BE2C (cell line): ENCODE data around the gene PHACTR1.

Experiments
- DNase-seq: peaks from one replicate; pipeline ENCODE4 v3.0.0-alpha.2; 2020
- H3K27me3 ChIP-seq: fragments of 250-450 bp; sonication (Bioruptor Pico); 2 replicates; pipeline ENCODE4 v1.5.1; 2020; ENCODE audit warnings: mild to moderate bottlenecking
- H3K36me3 ChIP-seq: fragments of 250-450 bp; sonication (Bioruptor Pico); 2 replicates; pipeline ENCODE4 v1.5.1; 2020; ENCODE audit warnings: mild to moderate bottlenecking
- H3K4me1 ChIP-seq: fragments of 250-450 bp; sonication (Bioruptor Pico); 2 replicates; pipeline ENCODE4 v1.5.1; 2020
- H3K4me3 ChIP-seq: 2 replicates; pipeline ENCODE4 v1.5.1; 2011; ENCODE audit warnings: low read depth, low read length
- H3K9me3 ChIP-seq: fragments of 250-450 bp; sonication (Bioruptor Pico); 2 replicates; pipeline ENCODE4 v1.5.1; 2020
- TF ChIP-seq, protein P1 (sequence below): IDR thresholded peaks from 2 replicates; pipeline ENCODE4 v1.5.1; 2012; ENCODE audit warnings: mild to moderate bottlenecking, low read depth, low read length

Gene PHACTR1

GRCh38 chr6:12849809-12850198, 133.2 kb downstream of the PHACTR1 start:
- TF ChIP-seq, protein P1, sequence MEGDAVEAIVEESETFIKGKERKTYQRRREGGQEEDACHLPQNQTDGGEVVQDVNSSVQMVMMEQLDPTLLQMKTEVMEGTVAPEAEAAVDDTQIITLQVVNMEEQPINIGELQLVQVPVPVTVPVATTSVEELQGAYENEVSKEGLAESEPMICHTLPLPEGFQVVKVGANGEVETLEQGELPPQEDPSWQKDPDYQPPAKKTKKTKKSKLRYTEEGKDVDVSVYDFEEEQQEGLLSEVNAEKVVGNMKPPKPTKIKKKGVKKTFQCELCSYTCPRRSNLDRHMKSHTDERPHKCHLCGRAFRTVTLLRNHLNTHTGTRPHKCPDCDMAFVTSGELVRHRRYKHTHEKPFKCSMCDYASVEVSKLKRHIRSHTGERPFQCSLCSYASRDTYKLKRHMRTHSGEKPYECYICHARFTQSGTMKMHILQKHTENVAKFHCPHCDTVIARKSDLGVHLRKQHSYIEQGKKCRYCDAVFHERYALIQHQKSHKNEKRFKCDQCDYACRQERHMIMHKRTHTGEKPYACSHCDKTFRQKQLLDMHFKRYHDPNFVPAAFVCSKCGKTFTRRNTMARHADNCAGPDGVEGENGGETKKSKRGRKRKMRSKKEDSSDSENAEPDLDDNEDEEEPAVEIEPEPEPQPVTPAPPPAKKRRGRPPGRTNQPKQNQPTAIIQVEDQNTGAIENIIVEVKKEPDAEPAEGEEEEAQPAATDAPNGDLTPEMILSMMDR: no peak
- Histone ChIP-seq H3K36me3 (no peaks in the 10 kb centered on the region), H3K4me1 (no peaks in the 10 kb centered on the region), H3K27me3 (no peaks in the 10 kb centered on the region), H3K4me3 (no peak overlapping the region), H3K9me3 (no peaks in the 10 kb centered on the region)
- no peak for DNase-seq

GRCh38 chr6:12851123-12851695, 134.6 kb downstream of the PHACTR1 start:
- H3K36me3 ChIP-seq: no peaks in the 10 kb centered on the region
- no peak for DNase-seq
- no peaks in the 10 kb centered on the region for H3K27me3 ChIP-seq
- no peaks in the 10 kb centered on the region for H3K4me1 ChIP-seq
- H3K4me3 ChIP-seq: no peak overlapping the region
- TF ChIP-seq, protein P1: no peak
- H3K9me3 ChIP-seq: no peaks in the 10 kb centered on the region

DNA sequence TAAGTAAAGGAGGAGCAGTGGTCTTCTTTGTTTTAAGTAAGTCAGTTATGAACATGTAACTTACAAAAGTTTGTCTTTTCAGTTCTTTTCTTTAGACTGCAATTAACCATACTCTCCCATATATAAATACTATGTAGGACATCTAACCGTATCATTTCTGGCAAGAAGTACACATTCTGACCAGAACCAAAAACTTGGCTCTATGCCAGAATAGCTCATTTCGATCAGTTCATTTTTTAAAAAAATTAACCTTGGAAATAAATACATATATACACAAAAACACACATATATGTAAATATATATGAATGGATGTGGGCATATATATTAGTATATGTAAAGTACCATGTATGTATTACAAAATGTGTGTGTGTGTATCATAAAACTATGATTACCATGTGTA, 145.0 kb downstream of the PHACTR1 start:
- no peak for DNase-seq
- H3K4me1 ChIP-seq: no peaks in the 10 kb centered on the region
- H3K4me3 ChIP-seq: no peak overlapping the region
- TF ChIP-seq, protein P1: no peak
- no peaks in the 10 kb centered on the region; the same call in 1 of the 2 replicates for H3K9me3 ChIP-seq
- no peaks in the 10 kb centered on the region for H3K27me3 ChIP-seq
- H3K36me3 ChIP-seq: no peaks in the 10 kb centered on the region

DNA sequence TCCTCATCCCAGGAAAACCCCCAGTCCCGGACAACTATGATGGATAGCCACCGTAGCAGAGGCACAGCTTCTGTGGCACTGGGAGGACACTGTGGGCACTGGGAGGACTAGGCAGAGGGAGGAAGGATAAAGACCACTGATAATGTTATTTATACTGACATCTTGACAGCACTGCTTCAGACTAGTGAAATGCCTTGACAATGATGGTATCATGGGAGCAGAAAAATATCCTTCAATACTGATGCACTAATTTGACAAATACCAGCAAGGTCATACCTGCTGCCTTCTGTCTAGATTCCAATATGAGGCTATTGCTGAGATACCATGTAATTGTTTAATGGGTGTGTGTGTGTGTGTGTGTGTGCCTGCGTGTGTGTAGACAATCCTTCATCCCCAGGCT, 148.6 kb downstream of the PHACTR1 start:
- no peak for DNase-seq
- no peaks in the 10 kb centered on the region for H3K4me1 ChIP-seq
- no peaks in the 10 kb centered on the region for H3K36me3 ChIP-seq
- H3K9me3 ChIP-seq: no peaks in the 10 kb centered on the region; the same call in 1 of the 2 replicates
- TF ChIP-seq, protein P1: no peak
- no peak overlapping the region for H3K4me3 ChIP-seq
- H3K27me3 ChIP-seq: no peaks in the 10 kb centered on the region

- H3K9me3 ChIP-seq: no peaks in the 10 kb centered on the region; the same call in 1 of the 2 replicates
- H3K4me1 ChIP-seq: no peaks in the 10 kb centered on the region
- H3K36me3 ChIP-seq: no peaks in the 10 kb centered on the region
- no peak overlapping the region for H3K4me3 ChIP-seq
- TF ChIP-seq, protein P1: no peak
- no peaks in the 10 kb centered on the region for H3K27me3 ChIP-seq
- DNase-seq: no peak
Observed at GRCh38 chr6:12865671-12866181, 149.2 kb downstream of the PHACTR1 start.

DNA sequence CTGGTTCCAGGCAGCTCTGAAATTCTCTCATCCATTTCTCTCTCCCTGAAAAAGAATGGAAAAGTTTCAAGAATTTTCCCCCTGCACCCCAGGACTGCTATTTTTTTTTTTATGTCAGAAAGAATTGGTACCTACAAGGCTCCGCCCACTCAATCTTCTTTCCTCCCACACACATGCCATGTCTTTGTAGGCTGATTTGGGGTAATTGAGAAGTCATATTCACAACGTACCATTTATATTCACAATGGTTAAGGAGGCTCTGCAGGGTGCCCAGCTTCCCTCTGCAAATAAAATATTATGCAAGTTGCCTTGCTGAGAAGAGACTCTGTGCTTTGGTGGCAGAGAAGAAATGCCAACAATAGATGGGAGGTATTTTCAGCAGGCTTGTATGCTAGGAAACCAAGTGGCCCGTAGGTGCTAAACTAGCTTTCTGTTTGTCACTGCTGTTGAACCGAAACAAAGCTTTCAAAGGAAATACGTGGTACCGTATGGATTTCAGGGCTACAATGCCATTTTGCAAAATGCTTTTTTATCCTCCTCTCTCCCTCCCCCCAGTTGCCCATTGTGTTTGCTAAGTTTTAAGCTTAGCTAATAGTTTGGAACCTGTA, 150.0 kb downstream of the PHACTR1 start:
- H3K9me3 ChIP-seq: no peaks in the 10 kb centered on the region; the same call in 1 of the 2 replicates
- H3K36me3 ChIP-seq: no peaks in the 10 kb centered on the region
- no peak for DNase-seq
- TF ChIP-seq, protein P1: no peak
- no peak overlapping the region for H3K4me3 ChIP-seq
- no peaks in the 10 kb centered on the region for H3K27me3 ChIP-seq
- no peaks in the 10 kb centered on the region for H3K4me1 ChIP-seq
